Duodenal mucosa (tissue), 2 donors: ENCODE measurements around the gene AGAP3.

Experiments
- H3K27ac ChIP-seq: one replicate; pipeline ENCODE4 v1.7.0; 2013; ENCODE audit warnings: low read depth, low read length
- H3K27me3 ChIP-seq, 2 donors: one replicate each; pipeline ENCODE4 v1.7.0; 2013; ENCODE audit warnings: low read length in 2 of 2, control low read depth in 1 of 2; ENCODE audit not compliant: insufficient read depth in 2 of 2, control insufficient read depth in 1 of 2
- H3K36me3 ChIP-seq, 2 donors: one replicate each; pipeline ENCODE4 v1.7.0; 2013; ENCODE audit warnings: low read length in 2 of 2, control low read depth in 1 of 2; ENCODE audit not compliant: insufficient read depth in 2 of 2, control insufficient read depth in 1 of 2
- H3K4me1 ChIP-seq, 2 donors: one replicate each; pipeline ENCODE4 v1.7.0; 2013; ENCODE audit warnings: low read length in 2 of 2, control low read depth in 1 of 2; ENCODE audit not compliant: insufficient read depth in 2 of 2, control insufficient read depth in 1 of 2
- H3K4me3 ChIP-seq, 2 donors: one replicate each; pipeline ENCODE4 v1.7.0; 2013; ENCODE audit warnings: low read length in 2 of 2, low read depth in 1 of 2
- H3K9ac ChIP-seq, 2 donors: one replicate each; pipeline ENCODE4 v1.7.0; 2013; ENCODE audit warnings: low read length in 2 of 2, low read depth in 1 of 2
- H3K9me3 ChIP-seq, 2 donors: one replicate each; pipeline ENCODE4 v1.7.0; 2013; ENCODE audit warnings: low read length in 2 of 2, control low read depth in 1 of 2; ENCODE audit not compliant: control insufficient read depth in 1 of 2

AGAP3 gene

GRCh38 chr7:151088019-151088855 is 2.0 kb downstream of the AGAP3 start:
- H3K9me3 ChIP-seq = no peaks in the 10 kb centered on the region
- peak overlapping the region; percentile 76 to 90 for H3K4me3 ChIP-seq
- peak overlapping the region; percentile 74 to 93 for H3K9ac ChIP-seq
- H3K27me3 ChIP-seq = no peaks in the 10 kb centered on the region
- peaks cover 23 to 59% of the 10 kb centered on the region in 2 donors for H3K4me1 ChIP-seq
- peak overlapping the region; percentile 70 for H3K27ac ChIP-seq
- H3K36me3 ChIP-seq = peaks cover 0 to 5% of the 10 kb centered on the region in 2 donors

DNA sequence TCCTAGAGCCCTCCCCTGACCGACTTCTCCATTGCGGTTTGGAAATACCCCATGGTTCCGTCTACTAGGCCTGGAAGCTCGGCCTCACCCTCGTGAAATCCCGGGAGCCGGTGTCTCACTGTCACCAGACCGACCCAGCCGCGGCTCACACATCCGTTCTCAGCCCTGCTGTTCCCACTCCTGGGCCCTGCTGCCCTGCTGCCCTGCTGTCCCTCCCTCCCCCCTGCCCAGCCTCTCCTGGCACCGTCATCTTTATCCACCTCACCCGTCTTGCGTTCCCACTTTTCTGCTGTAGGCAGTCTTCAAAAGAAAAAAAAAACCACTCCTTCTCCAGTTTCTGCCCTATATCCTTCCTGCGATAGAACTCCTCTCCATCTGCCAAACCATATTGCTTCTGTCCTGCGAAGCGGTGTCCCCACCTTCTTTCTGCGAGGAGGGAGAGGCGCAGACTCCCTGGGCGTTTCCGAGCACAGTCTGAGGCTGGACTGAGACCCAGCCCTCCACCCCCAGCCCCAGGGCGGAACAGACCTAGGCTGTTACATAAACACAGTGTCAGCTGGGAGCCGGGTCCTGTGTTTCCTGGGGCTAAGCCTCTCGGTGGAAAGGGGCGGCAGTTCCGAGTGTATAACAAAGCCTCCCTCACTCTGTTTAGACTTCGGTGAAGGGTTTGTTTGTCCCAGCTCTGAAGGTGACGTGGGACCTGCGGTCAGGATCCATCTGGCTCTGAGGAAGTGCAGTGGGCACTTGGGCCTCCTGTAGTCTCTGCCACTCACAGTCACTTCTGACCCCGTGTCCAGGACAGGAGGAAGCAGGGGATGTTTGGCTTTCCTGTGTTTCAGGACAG is 2.8 kb downstream of the AGAP3 start:
- H3K36me3 ChIP-seq = peaks cover 0 to 8% of the 10 kb centered on the region in 2 donors
- no peaks in the 10 kb centered on the region for H3K27me3 ChIP-seq
- H3K27ac ChIP-seq = peak overlapping the region; percentile 26
- peak overlapping the region; percentile 12 to 42 for H3K9ac ChIP-seq
- peaks cover 18 to 54% of the 10 kb centered on the region in 2 donors for H3K4me1 ChIP-seq
- no peaks in the 10 kb centered on the region for H3K9me3 ChIP-seq
- peak overlapping the region; percentile 32 to 90 for H3K4me3 ChIP-seq

- no peaks in the 10 kb centered on the region for H3K9me3 ChIP-seq
- peak overlapping the region in 1 of 2 donors; percentile 7 for H3K4me3 ChIP-seq
- peak overlapping the region; percentile 42 to 44 for H3K9ac ChIP-seq
- H3K4me1 ChIP-seq = peaks cover 17 to 54% of the 10 kb centered on the region in 2 donors
- H3K27me3 ChIP-seq = no peaks in the 10 kb centered on the region
- H3K36me3 ChIP-seq = peaks cover 0 to 8% of the 10 kb centered on the region in 2 donors
- H3K27ac ChIP-seq = peak overlapping the region; percentile 26
These were observed 3.8 kb downstream of the AGAP3 start for GRCh38 chr7:151089893-151090730.

GRCh38 chr7:151091003-151091402 is 4.7 kb downstream of the AGAP3 start:
- Histone ChIP-seq H3K27me3 (no peaks in the 10 kb centered on the region), H3K9me3 (no peaks in the 10 kb centered on the region), H3K27ac (no peak overlapping the region), H3K9ac (peak overlapping the region in 1 of 2 donors; percentile 32), H3K36me3 (peaks cover 0 to 8% of the 10 kb centered on the region in 2 donors), H3K4me1 (peaks cover 17 to 46% of the 10 kb centered on the region in 2 donors), H3K4me3 (no peak overlapping the region)

DNA sequence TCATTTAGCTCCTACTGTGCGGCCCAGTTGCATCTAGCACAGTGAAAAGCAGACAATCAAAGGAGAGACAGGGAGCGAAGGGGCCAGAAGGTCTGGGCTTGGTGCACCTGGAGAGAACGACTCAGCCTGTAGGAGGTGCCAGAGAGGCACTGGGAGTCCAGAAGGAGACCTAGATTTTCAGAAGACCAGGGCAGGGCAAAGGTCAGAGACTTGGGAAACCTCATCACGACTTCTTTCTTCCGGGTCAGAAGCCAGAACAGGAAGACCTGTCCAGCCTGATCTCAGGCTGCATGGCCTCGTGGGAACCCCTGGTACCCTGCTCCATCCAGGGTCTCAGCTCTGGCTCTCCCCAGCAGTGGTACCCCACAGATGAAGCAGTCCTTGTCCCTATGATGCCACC is 5.2 kb downstream of the AGAP3 start:
- peak overlapping the region in 1 of 2 donors; percentile 32 for H3K9ac ChIP-seq
- H3K4me3 ChIP-seq = no peak overlapping the region
- H3K27ac ChIP-seq = no peak overlapping the region
- no peaks in the 10 kb centered on the region for H3K9me3 ChIP-seq
- peaks cover 17 to 46% of the 10 kb centered on the region in 2 donors for H3K4me1 ChIP-seq
- H3K27me3 ChIP-seq = no peaks in the 10 kb centered on the region
- H3K36me3 ChIP-seq = peaks cover 0 to 8% of the 10 kb centered on the region in 2 donors

GRCh38 chr7:151091988-151092387 is 5.7 kb downstream of the AGAP3 start:
- no peaks in the 10 kb centered on the region for H3K9me3 ChIP-seq
- no peak overlapping the region for H3K4me3 ChIP-seq
- H3K4me1 ChIP-seq = peaks cover 17 to 46% of the 10 kb centered on the region in 2 donors
- H3K27me3 ChIP-seq = no peaks in the 10 kb centered on the region
- H3K9ac ChIP-seq = no peak overlapping the region
- H3K36me3 ChIP-seq = peaks cover 0 to 8% of the 10 kb centered on the region in 2 donors
- H3K27ac ChIP-seq = no peak overlapping the region

- no peak overlapping the region for H3K9ac ChIP-seq
These were observed 7.5 kb downstream of the AGAP3 start for GRCh38 chr7:151093748-151094147.

DNA sequence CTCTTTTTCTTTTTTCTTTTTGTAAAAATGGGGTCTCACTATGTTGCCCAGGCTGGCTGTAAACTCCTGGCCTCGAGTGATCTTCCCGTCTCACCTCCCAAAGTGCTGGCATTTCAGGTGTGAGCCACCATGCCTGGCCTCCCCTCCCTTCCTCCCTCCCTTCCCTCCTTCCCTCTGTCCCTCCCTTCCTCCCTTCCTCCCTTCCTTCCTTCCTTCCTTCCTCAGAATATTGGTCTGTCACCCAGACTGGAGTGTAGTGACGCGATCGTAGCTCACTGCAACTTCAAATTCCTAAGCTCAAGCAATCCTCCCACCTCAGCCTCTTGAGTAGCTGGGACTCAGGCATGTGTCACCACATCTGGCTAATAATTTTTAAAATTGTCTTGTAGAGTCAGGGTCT is 8.4 kb downstream of the AGAP3 start:
- no peak overlapping the region for H3K4me3 ChIP-seq
- peaks cover 5 to 25% of the 10 kb centered on the region in 2 donors for H3K4me1 ChIP-seq
- no peaks in the 10 kb centered on the region for H3K9me3 ChIP-seq
- H3K27ac ChIP-seq = no peak overlapping the region
- H3K9ac ChIP-seq = no peak overlapping the region
- H3K36me3 ChIP-seq = peaks cover 0 to 8% of the 10 kb centered on the region in 2 donors
- no peaks in the 10 kb centered on the region for H3K27me3 ChIP-seq

More at GRCh38 chr7:151093748-151094147, 7.5 kb downstream of the AGAP3 start:
- Histone ChIP-seq H3K27ac (no peak overlapping the region), H3K9me3 (no peaks in the 10 kb centered on the region), H3K27me3 (no peaks in the 10 kb centered on the region), H3K4me3 (no peak overlapping the region), H3K36me3 (peaks cover 0 to 8% of the 10 kb centered on the region in 2 donors), H3K4me1 (peaks cover 5 to 34% of the 10 kb centered on the region in 2 donors)

DNA sequence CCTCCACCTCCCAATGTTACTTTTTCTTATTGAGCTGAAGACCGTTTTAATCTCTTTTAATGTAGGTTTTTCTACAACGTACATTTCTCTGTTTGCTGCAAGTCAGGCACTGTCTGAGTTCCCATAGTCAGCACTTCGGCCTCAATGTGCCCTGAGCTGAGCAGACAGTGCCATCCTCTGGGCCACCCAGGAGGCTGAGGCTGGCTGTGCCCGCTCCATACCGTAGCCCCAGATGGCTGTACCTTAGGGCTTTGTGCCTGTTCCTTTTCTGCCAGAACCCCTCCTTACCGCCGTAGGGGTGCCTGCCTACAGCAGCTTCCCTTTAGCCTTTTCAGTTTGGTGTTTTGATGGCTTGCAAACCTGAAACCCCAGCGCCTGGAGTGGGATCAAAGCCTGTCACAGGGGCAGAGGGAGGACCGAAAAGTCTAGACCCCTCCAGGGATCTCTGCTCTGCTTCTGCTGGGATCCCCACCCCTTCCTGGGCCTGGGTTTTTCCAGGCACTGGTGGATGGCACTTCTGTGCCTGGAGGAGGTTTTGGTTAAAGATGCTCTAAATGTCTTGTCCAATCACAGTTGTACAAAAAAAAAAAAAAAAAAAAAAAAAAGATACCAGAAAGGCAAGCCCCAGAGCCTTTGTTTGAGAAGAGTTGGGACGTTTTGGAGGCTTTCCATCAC is 9.0 kb downstream of the AGAP3 start:
- H3K27ac ChIP-seq = no peak overlapping the region
- H3K27me3 ChIP-seq = no peaks in the 10 kb centered on the region
- H3K9me3 ChIP-seq = no peaks in the 10 kb centered on the region
- H3K4me3 ChIP-seq = no peak overlapping the region
- H3K9ac ChIP-seq = no peak overlapping the region
- H3K36me3 ChIP-seq = peaks cover 0 to 8% of the 10 kb centered on the region in 2 donors
- H3K4me1 ChIP-seq = peaks cover 5 to 21% of the 10 kb centered on the region in 2 donors
